ENCODE results near the gene NRF1. TPM values are rescaled to one million over a fixed set of nuclear protein-coding genes. Genes with fewer than 3 reads are reported as not detected.

Gene NRF1
- total RNA-seq, 1 experiment from 2014 or later, result 22.5 TPM

- H3K9me3 ChIP-seq (ENCODE audit: low read length), result no peaks in the 10 kb centered on the region
These were observed 91.3 kb downstream of the NRF1 start for GRCh38 chr7:129702761-129703338.

GRCh38 chr7:129703751-129704150, 92.2 kb downstream of the NRF1 start:
- Histone ChIP-seq H3K9me2 (replicated peaks; ENCODE audit: insufficient read depth, low read length) (no peaks in the 10 kb centered on the region), H3K9me3 (ENCODE audit: low read length) (no peaks in the 10 kb centered on the region)

More at GRCh38 chr7:129702761-129703338, 91.3 kb downstream of the NRF1 start:
- Histone ChIP-seq H3K4me3 (ENCODE audit: low read length) (no peak overlapping the region), H3K4me2 (ENCODE audit: low read depth, low read length, poor library complexity, severe bottlenecking) (no peak overlapping the region), H3K9me2 (replicated peaks; ENCODE audit: insufficient read depth, low read length) (no peaks in the 10 kb centered on the region), H4K20me1 (ENCODE audit: insufficient read depth, low read depth, low read length) (no peaks in the 10 kb centered on the region), H3K9ac (ENCODE audit: low read length) (no peak overlapping the region), H3K27me3 (ENCODE audit: low read length) (no peaks in the 10 kb centered on the region), H3K27ac (ENCODE audit: low read length) (no peak overlapping the region), H3K36me3 (ENCODE audit: insufficient read depth, low read length) (no peaks in the 10 kb centered on the region), H3K4me1 (ENCODE audit: low read length) (no peaks in the 10 kb centered on the region), H3K79me2 (ENCODE audit: low read length) (no peaks in the 10 kb centered on the region), H2AFZ (ENCODE audit: low read length) (no peak overlapping the region)
- DNase-seq, result no peak

GRCh38 chr7:129707910-129708499, 96.5 kb downstream of the NRF1 start:
- DNase-seq, result no peak
- Histone ChIP-seq H3K9ac (ENCODE audit: low read length) (no peak overlapping the region), H2AFZ (ENCODE audit: low read length) (no peak overlapping the region), H3K9me3 (ENCODE audit: low read length) (no peaks in the 10 kb centered on the region), H4K20me1 (ENCODE audit: insufficient read depth, low read depth, low read length) (no peaks in the 10 kb centered on the region), H3K27me3 (ENCODE audit: low read length) (no peaks in the 10 kb centered on the region), H3K79me2 (ENCODE audit: low read length) (no peaks in the 10 kb centered on the region), H3K4me1 (ENCODE audit: low read length) (no peaks in the 10 kb centered on the region), H3K4me3 (ENCODE audit: low read length) (no peak overlapping the region), H3K4me2 (ENCODE audit: low read depth, low read length, poor library complexity, severe bottlenecking) (no peak overlapping the region), H3K27ac (ENCODE audit: low read length) (no peak overlapping the region), H3K36me3 (ENCODE audit: insufficient read depth, low read length) (peaks cover 8% of the 10 kb centered on the region), H3K9me2 (replicated peaks; ENCODE audit: insufficient read depth, low read length) (no peaks in the 10 kb centered on the region)

More at GRCh38 chr7:129703751-129704150, 92.2 kb downstream of the NRF1 start:
- no peak for DNase-seq
- Histone ChIP-seq H3K27me3 (ENCODE audit: low read length) (no peaks in the 10 kb centered on the region), H3K4me1 (ENCODE audit: low read length) (no peaks in the 10 kb centered on the region), H2AFZ (ENCODE audit: low read length) (no peak overlapping the region), H3K4me3 (ENCODE audit: low read length) (no peak overlapping the region), H3K4me2 (ENCODE audit: low read depth, low read length, poor library complexity, severe bottlenecking) (no peak overlapping the region), H4K20me1 (ENCODE audit: insufficient read depth, low read depth, low read length) (no peaks in the 10 kb centered on the region), H3K36me3 (ENCODE audit: insufficient read depth, low read length) (no peaks in the 10 kb centered on the region), H3K79me2 (ENCODE audit: low read length) (no peaks in the 10 kb centered on the region), H3K27ac (ENCODE audit: low read length) (no peak overlapping the region), H3K9ac (ENCODE audit: low read length) (no peak overlapping the region)

- H3K4me1 ChIP-seq (ENCODE audit: low read length), result no peaks in the 10 kb centered on the region
- H4K20me1 ChIP-seq (ENCODE audit: insufficient read depth, low read depth, low read length), result no peaks in the 10 kb centered on the region
- H3K36me3 ChIP-seq (ENCODE audit: insufficient read depth, low read length), result peaks cover 8% of the 10 kb centered on the region
These were observed 102.0 kb downstream of the NRF1 start for GRCh38 chr7:129713544-129713943.

GRCh38 chr7:129714514-129715063, 103.1 kb downstream of the NRF1 start:
- no peaks in the 10 kb centered on the region for H4K20me1 ChIP-seq (ENCODE audit: insufficient read depth, low read depth, low read length)
- no peak overlapping the region for H3K4me3 ChIP-seq (ENCODE audit: low read length)
- H3K9me2 ChIP-seq (replicated peaks; ENCODE audit: insufficient read depth, low read length), result no peaks in the 10 kb centered on the region
- H3K36me3 ChIP-seq (ENCODE audit: insufficient read depth, low read length), result peaks cover 8% of the 10 kb centered on the region
- no peak overlapping the region for H3K4me2 ChIP-seq (ENCODE audit: low read depth, low read length, poor library complexity, severe bottlenecking)
- no peak overlapping the region for H3K27ac ChIP-seq (ENCODE audit: low read length)
- no peaks in the 10 kb centered on the region for H3K27me3 ChIP-seq (ENCODE audit: low read length)
- H3K4me1 ChIP-seq (ENCODE audit: low read length), result no peaks in the 10 kb centered on the region
- no peak overlapping the region for H2AFZ ChIP-seq (ENCODE audit: low read length)
- no peak for DNase-seq
- no peaks in the 10 kb centered on the region for H3K9me3 ChIP-seq (ENCODE audit: low read length)
- H3K9ac ChIP-seq (ENCODE audit: low read length), result no peak overlapping the region
- no peaks in the 10 kb centered on the region for H3K79me2 ChIP-seq (ENCODE audit: low read length)

More at GRCh38 chr7:129713544-129713943, 102.0 kb downstream of the NRF1 start:
- Histone ChIP-seq H3K27me3 (ENCODE audit: low read length) (no peaks in the 10 kb centered on the region), H3K9me2 (replicated peaks; ENCODE audit: insufficient read depth, low read length) (no peaks in the 10 kb centered on the region), H3K9me3 (ENCODE audit: low read length) (no peaks in the 10 kb centered on the region), H2AFZ (ENCODE audit: low read length) (no peak overlapping the region), H3K4me3 (ENCODE audit: low read length) (no peak overlapping the region), H3K9ac (ENCODE audit: low read length) (no peak overlapping the region), H3K79me2 (ENCODE audit: low read length) (no peaks in the 10 kb centered on the region), H3K27ac (ENCODE audit: low read length) (no peak overlapping the region), H3K4me2 (ENCODE audit: low read depth, low read length, poor library complexity, severe bottlenecking) (no peak overlapping the region)
- DNase-seq, result no peak

GRCh38 chr7:129719980-129720732, 108.6 kb downstream of the NRF1 start:
- DNase-seq, result no peak
- H2AFZ ChIP-seq (ENCODE audit: low read length), result no peak overlapping the region
- H3K4me3 ChIP-seq (ENCODE audit: low read length), result no peak overlapping the region
- no peaks in the 10 kb centered on the region for H4K20me1 ChIP-seq (ENCODE audit: insufficient read depth, low read depth, low read length)
- no peaks in the 10 kb centered on the region for H3K27me3 ChIP-seq (ENCODE audit: low read length)
- no peak overlapping the region for H3K4me2 ChIP-seq (ENCODE audit: low read depth, low read length, poor library complexity, severe bottlenecking)
- no peaks in the 10 kb centered on the region for H3K9me3 ChIP-seq (ENCODE audit: low read length)
- H3K4me1 ChIP-seq (ENCODE audit: low read length), result no peaks in the 10 kb centered on the region
- no peaks in the 10 kb centered on the region for H3K9me2 ChIP-seq (replicated peaks; ENCODE audit: insufficient read depth, low read length)
- H3K9ac ChIP-seq (ENCODE audit: low read length), result no peak overlapping the region
- no peak overlapping the region for H3K27ac ChIP-seq (ENCODE audit: low read length)
- H3K79me2 ChIP-seq (ENCODE audit: low read length), result no peaks in the 10 kb centered on the region
- peaks cover 21% of the 10 kb centered on the region for H3K36me3 ChIP-seq (ENCODE audit: insufficient read depth, low read length)

GRCh38 chr7:129721068-129721467, 109.5 kb downstream of the NRF1 start:
- no peaks in the 10 kb centered on the region for H3K9me2 ChIP-seq (replicated peaks; ENCODE audit: insufficient read depth, low read length)
- H3K4me2 ChIP-seq (ENCODE audit: low read depth, low read length, poor library complexity, severe bottlenecking), result no peak overlapping the region
- peaks cover 5% of the 10 kb centered on the region for H3K4me1 ChIP-seq (ENCODE audit: low read length)
- no peak overlapping the region for H3K4me3 ChIP-seq (ENCODE audit: low read length)
- no peak overlapping the region for H3K9ac ChIP-seq (ENCODE audit: low read length)
- H3K27ac ChIP-seq (ENCODE audit: low read length), result no peak overlapping the region
- H3K9me3 ChIP-seq (ENCODE audit: low read length), result no peaks in the 10 kb centered on the region
- no peaks in the 10 kb centered on the region for H3K79me2 ChIP-seq (ENCODE audit: low read length)
- peaks cover 21% of the 10 kb centered on the region for H3K36me3 ChIP-seq (ENCODE audit: insufficient read depth, low read length)
- DNase-seq, result no peak
- no peaks in the 10 kb centered on the region for H4K20me1 ChIP-seq (ENCODE audit: insufficient read depth, low read depth, low read length)
- H2AFZ ChIP-seq (ENCODE audit: low read length), result no peak overlapping the region
- no peaks in the 10 kb centered on the region for H3K27me3 ChIP-seq (ENCODE audit: low read length)

GRCh38 chr7:129723679-129724078, 112.2 kb downstream of the NRF1 start:
- Histone ChIP-seq H3K36me3 (ENCODE audit: insufficient read depth, low read length) (peaks cover 21% of the 10 kb centered on the region), H3K9ac (ENCODE audit: low read length) (no peak overlapping the region), H3K4me2 (ENCODE audit: low read depth, low read length, poor library complexity, severe bottlenecking) (no peak overlapping the region), H3K9me3 (ENCODE audit: low read length) (no peaks in the 10 kb centered on the region), H3K27me3 (ENCODE audit: low read length) (no peaks in the 10 kb centered on the region), H3K4me1 (ENCODE audit: low read length) (peaks cover 8% of the 10 kb centered on the region), H2AFZ (ENCODE audit: low read length) (no peak overlapping the region), H3K27ac (ENCODE audit: low read length) (no peak overlapping the region), H3K9me2 (replicated peaks; ENCODE audit: insufficient read depth, low read length) (no peaks in the 10 kb centered on the region), H3K79me2 (ENCODE audit: low read length) (no peaks in the 10 kb centered on the region), H4K20me1 (ENCODE audit: insufficient read depth, low read depth, low read length) (no peaks in the 10 kb centered on the region), H3K4me3 (ENCODE audit: low read length) (no peak overlapping the region)
- no peak for DNase-seq

Data from Karpas-422 (cell line).